HEK293 (cell line): Measurements from ENCODE around the gene KIF21B.
A peak's percentile ranks its signal among the peaks of the same experiment; 100 is the strongest.

Experiments used
- CTCF ChIA-PET: fragments of 350-600 bp; formaldehyde crosslinking; extraction: SDS; loops from one replicate; lab custom pipeline; 2021; ENCODE audit warnings: antibody characterized with exemption; lab: Yijun Ruan, JAX
- POLR2A ChIA-PET: fragments of 300-600 bp; formaldehyde crosslinking; extraction: SDS; loops from one replicate; lab custom pipeline; 2020; ENCODE audit warnings: antibody characterized with exemption, inconsistent platforms; lab: Yijun Ruan, JAX
- H3K27ac ChIP-seq: fragments of 200-500 bp; sonication (Bioruptor generic); 2 replicates; pipeline ENCODE4 v1.5.1; 2014; ENCODE audit warnings: low read depth, low read length, control low read depth, inconsistent platforms; ENCODE audit errors: extremely low read depth
- H3K36me3 ChIP-seq, 2 experiments: fragments of 200-500 bp in 1 of 2; sonication (Bioruptor generic) in 1 of 2; 1 replicate in 1 of 2; 2 replicates in 1 of 2; pipeline ENCODE4 v1.5.1; 2014 to 2017; ENCODE audit warnings: inconsistent platforms in 2 of 2, low read length in 2 of 2; ENCODE audit not compliant: control insufficient read depth in 2 of 2, insufficient read depth in 1 of 2
- H3K4me1 ChIP-seq: fragments of 200-500 bp; sonication (Bioruptor generic); 2 replicates; pipeline ENCODE4 v1.5.1; 2014; ENCODE audit warnings: mild to moderate bottlenecking, low read length, inconsistent platforms; ENCODE audit not compliant: control insufficient read depth, insufficient read depth
- H3K4me3 ChIP-seq: 2 replicates; pipeline ENCODE4 v1.5.1; 2011; ENCODE audit warnings: low read depth, mild to moderate bottlenecking, control low read depth, low read length, moderate library complexity
- H3K9me3 ChIP-seq: fragments of 200-500 bp; sonication (Bioruptor generic); 2 replicates; pipeline ENCODE4 v1.5.1; 2014; ENCODE audit warnings: low read depth, low read length, inconsistent platforms; ENCODE audit not compliant: control insufficient read depth, insufficient read depth
- GLI2 ChIP-seq: fragments of 450-650 bp; formaldehyde crosslinking; IDR thresholded peaks from 2 replicates; pipeline ENCODE4; 2017; ENCODE audit warnings: missing biosample characterization, missing genetic modification characterization, low read depth, borderline replicate concordance
- GLIS1 ChIP-seq: fragments of 450-650 bp; formaldehyde crosslinking; IDR thresholded peaks from 2 replicates; pipeline ENCODE4 v1.5.1; 2016; ENCODE audit warnings: missing biosample characterization, missing genetic modification characterization
- GLIS2 ChIP-seq: fragments of 450-650 bp; formaldehyde crosslinking; IDR thresholded peaks from 2 replicates; pipeline ENCODE4 v1.5.1; 2016; ENCODE audit warnings: missing biosample characterization, missing genetic modification characterization
- HOXD13 ChIP-seq: sonication (generic); formaldehyde crosslinking; IDR thresholded peaks from 2 replicates; pipeline ENCODE4 v1.8.0; 2022; ENCODE audit warnings: missing genetic modification reagents, borderline replicate concordance
- KLF7 ChIP-seq: fragments of 450-650 bp; formaldehyde crosslinking; IDR thresholded peaks from 2 replicates; pipeline ENCODE4 v1.5.1; 2016; ENCODE audit warnings: missing biosample characterization, missing genetic modification characterization, borderline replicate concordance
- MZF1 ChIP-seq: fragments of 450-650 bp; formaldehyde crosslinking; IDR thresholded peaks from 2 replicates; pipeline ENCODE4 v1.5.1; 2017; ENCODE audit warnings: missing biosample characterization, missing genetic modification characterization, borderline replicate concordance
- OSR2 ChIP-seq: fragments of 450-650 bp; formaldehyde crosslinking; IDR thresholded peaks from 2 replicates; pipeline ENCODE4 v1.5.1; 2016; ENCODE audit warnings: missing biosample characterization, missing genetic modification characterization
- PRDM2 ChIP-seq: fragments of 450-650 bp; formaldehyde crosslinking; IDR thresholded peaks from 2 replicates; pipeline ENCODE4 v1.5.1; 2016; ENCODE audit warnings: missing biosample characterization, missing genetic modification characterization, borderline replicate concordance
- RBAK ChIP-seq: fragments of 450-650 bp; formaldehyde crosslinking; IDR thresholded peaks from 2 replicates; pipeline ENCODE4 v1.5.1; 2016; ENCODE audit warnings: missing biosample characterization, missing genetic modification characterization
- SCRT1 ChIP-seq: fragments of 450-650 bp; formaldehyde crosslinking; IDR thresholded peaks from 2 replicates; pipeline ENCODE4 v1.5.1; 2016; ENCODE audit warnings: missing biosample characterization, missing genetic modification characterization, borderline replicate concordance
- SP7 ChIP-seq: fragments of 450-650 bp; formaldehyde crosslinking; IDR thresholded peaks from 2 replicates; pipeline ENCODE4 v1.5.1; 2016; ENCODE audit warnings: missing biosample characterization, missing genetic modification characterization
- ZBTB8A ChIP-seq: fragments of 450-650 bp; formaldehyde crosslinking; IDR thresholded peaks from 2 replicates; pipeline ENCODE4 v1.5.1; 2016; ENCODE audit warnings: missing biosample characterization, missing genetic modification characterization
- ZIC2 ChIP-seq: fragments of 450-650 bp; formaldehyde crosslinking; IDR thresholded peaks from 2 replicates; pipeline ENCODE4 v1.5.1; 2016; ENCODE audit warnings: missing biosample characterization, missing genetic modification characterization
- ZNF140 ChIP-seq: fragments of 450-650 bp; formaldehyde crosslinking; IDR thresholded peaks from 2 replicates; pipeline ENCODE4 v1.5.1; 2016; ENCODE audit warnings: missing biosample characterization, missing genetic modification characterization
- ZNF174 ChIP-seq: fragments of 450-650 bp; formaldehyde crosslinking; IDR thresholded peaks from 2 replicates; pipeline ENCODE4 v1.5.0; 2017; ENCODE audit warnings: missing biosample characterization, mild to moderate bottlenecking, missing genetic modification characterization
- ZNF23 ChIP-seq: fragments of 450-650 bp; formaldehyde crosslinking; IDR thresholded peaks from 2 replicates; pipeline ENCODE4 v1.5.1; 2016; ENCODE audit warnings: missing biosample characterization, missing genetic modification characterization, borderline replicate concordance
- ZNF404 ChIP-seq: fragments of 450-650 bp; formaldehyde crosslinking; IDR thresholded peaks from 2 replicates; pipeline ENCODE4 v1.5.1; 2017; ENCODE audit warnings: missing biosample characterization, missing genetic modification characterization
- ZNF549 ChIP-seq: fragments of 450-650 bp; IDR thresholded peaks from 2 replicates; pipeline ENCODE4 v1.5.1; 2018; ENCODE audit warnings: missing biosample characterization, missing genetic modification characterization, mild to moderate bottlenecking, inconsistent platforms, moderate library complexity
- ZNF585B ChIP-seq: fragments of 450-650 bp; formaldehyde crosslinking; IDR thresholded peaks from 2 replicates; pipeline ENCODE4 v1.5.1; 2016; ENCODE audit warnings: missing biosample characterization, missing genetic modification characterization
- ZNF629 ChIP-seq: fragments of 450-650 bp; formaldehyde crosslinking; IDR thresholded peaks from 2 replicates; pipeline ENCODE4 v1.5.1; 2017; ENCODE audit warnings: missing biosample characterization, missing genetic modification characterization
- ZSCAN16 ChIP-seq: fragments of 450-650 bp; formaldehyde crosslinking; IDR thresholded peaks from 2 replicates; pipeline ENCODE4 v1.5.1; 2016; ENCODE audit warnings: missing biosample characterization, missing genetic modification characterization
- TF ChIP-seq, protein P1 (sequence below): fragments of 450-650 bp; formaldehyde crosslinking; IDR thresholded peaks from 2 replicates; pipeline ENCODE4 v1.5.1; 2016; ENCODE audit warnings: missing biosample characterization, missing genetic modification characterization
- TF ChIP-seq, protein P2 (sequence below): fragments of 450-650 bp; formaldehyde crosslinking; IDR thresholded peaks from 2 replicates; pipeline ENCODE4 v1.5.1; 2017; ENCODE audit warnings: missing biosample characterization, missing genetic modification characterization

Gene KIF21B

DNA sequence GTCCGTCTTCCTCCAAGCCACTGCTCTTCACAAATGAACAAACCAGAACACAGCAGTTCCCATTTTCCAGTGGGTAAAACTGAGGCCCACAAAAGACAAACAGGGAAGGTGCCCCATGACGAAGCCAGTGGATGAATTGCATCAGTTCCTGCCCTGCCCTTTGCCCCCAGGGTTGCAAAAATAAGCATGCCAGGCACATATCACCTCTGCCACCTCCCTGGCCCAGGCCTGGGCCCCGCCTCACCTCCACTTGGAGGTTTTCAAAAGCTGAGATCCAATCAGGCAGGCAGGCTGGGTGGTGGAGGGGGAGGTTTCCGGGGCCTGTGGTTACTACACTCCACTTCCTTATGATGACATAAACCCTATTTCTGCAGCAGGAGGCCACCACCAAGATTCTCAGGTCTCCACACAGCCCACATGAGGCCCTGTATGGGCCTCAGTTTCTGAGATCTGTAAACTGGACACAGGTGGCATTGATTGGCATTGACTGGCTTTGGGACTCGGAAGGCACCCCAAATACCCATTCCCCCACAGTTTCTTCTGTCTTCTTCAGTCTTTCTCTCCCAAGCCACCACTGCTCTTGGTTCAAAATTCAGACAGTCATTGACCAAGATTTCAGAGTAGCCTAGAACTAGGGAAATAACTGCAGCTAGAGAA, 4.1 kb downstream of the KIF21B start (continued):
- no peak for TF ChIP-seq KLF7 (tag by site-specific recombination)
- no peak for TF ChIP-seq ZNF585B (tag by site-specific recombination)
- no peak for TF ChIP-seq OSR2 (tag by site-specific recombination)
- TF ChIP-seq HOXD13 (CRISPR knock-in tag): no peak
- TF ChIP-seq, protein P1, sequence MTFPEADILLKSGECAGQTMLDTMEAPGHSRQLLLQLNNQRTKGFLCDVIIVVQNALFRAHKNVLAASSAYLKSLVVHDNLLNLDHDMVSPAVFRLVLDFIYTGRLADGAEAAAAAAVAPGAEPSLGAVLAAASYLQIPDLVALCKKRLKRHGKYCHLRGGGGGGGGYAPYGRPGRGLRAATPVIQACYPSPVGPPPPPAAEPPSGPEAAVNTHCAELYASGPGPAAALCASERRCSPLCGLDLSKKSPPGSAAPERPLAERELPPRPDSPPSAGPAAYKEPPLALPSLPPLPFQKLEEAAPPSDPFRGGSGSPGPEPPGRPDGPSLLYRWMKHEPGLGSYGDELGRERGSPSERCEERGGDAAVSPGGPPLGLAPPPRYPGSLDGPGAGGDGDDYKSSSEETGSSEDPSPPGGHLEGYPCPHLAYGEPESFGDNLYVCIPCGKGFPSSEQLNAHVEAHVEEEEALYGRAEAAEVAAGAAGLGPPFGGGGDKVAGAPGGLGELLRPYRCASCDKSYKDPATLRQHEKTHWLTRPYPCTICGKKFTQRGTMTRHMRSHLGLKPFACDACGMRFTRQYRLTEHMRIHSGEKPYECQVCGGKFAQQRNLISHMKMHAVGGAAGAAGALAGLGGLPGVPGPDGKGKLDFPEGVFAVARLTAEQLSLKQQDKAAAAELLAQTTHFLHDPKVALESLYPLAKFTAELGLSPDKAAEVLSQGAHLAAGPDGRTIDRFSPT (tag by site-specific recombination): no peak
- TF ChIP-seq, protein P2, sequence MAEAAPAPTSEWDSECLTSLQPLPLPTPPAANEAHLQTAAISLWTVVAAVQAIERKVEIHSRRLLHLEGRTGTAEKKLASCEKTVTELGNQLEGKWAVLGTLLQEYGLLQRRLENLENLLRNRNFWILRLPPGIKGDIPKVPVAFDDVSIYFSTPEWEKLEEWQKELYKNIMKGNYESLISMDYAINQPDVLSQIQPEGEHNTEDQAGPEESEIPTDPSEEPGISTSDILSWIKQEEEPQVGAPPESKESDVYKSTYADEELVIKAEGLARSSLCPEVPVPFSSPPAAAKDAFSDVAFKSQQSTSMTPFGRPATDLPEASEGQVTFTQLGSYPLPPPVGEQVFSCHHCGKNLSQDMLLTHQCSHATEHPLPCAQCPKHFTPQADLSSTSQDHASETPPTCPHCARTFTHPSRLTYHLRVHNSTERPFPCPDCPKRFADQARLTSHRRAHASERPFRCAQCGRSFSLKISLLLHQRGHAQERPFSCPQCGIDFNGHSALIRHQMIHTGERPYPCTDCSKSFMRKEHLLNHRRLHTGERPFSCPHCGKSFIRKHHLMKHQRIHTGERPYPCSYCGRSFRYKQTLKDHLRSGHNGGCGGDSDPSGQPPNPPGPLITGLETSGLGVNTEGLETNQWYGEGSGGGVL: peak; percentile 11; the same call in 1 of the 2 replicates
- TF ChIP-seq GLIS1 (tag by site-specific recombination): peak; percentile 89
- no peak for TF ChIP-seq ZNF23

GRCh38 chr1:201017828-201018163, 5.7 kb downstream of the KIF21B start:
- ChIA-PET POLR2A (interaction anchor here (0.6 kb wide), 1 partner anchor 396 kb away, joined by 4 read pairs; no protein-coding TSS in a partner anchor), CTCF (interaction anchor here (1.4 kb wide), 1 partner anchor 46 kb away, joined by 5 read pairs; no protein-coding TSS in a partner anchor)
- no peak for TF ChIP-seq ZBTB8A (tag by site-specific recombination)
- TF ChIP-seq ZIC2 (tag by site-specific recombination): peak; percentile 17
- TF ChIP-seq ZNF549 (tag by site-specific recombination): no peak
- no peak for TF ChIP-seq SCRT1 (tag by site-specific recombination)
- Histone ChIP-seq H3K4me1 (peaks cover 5% of the 10 kb centered on the region), H3K27ac (no peak overlapping the region), H3K4me3 (no peak overlapping the region), H3K36me3 (no peaks in the 10 kb centered on the region), H3K9me3 (no peaks in the 10 kb centered on the region)

DNA sequence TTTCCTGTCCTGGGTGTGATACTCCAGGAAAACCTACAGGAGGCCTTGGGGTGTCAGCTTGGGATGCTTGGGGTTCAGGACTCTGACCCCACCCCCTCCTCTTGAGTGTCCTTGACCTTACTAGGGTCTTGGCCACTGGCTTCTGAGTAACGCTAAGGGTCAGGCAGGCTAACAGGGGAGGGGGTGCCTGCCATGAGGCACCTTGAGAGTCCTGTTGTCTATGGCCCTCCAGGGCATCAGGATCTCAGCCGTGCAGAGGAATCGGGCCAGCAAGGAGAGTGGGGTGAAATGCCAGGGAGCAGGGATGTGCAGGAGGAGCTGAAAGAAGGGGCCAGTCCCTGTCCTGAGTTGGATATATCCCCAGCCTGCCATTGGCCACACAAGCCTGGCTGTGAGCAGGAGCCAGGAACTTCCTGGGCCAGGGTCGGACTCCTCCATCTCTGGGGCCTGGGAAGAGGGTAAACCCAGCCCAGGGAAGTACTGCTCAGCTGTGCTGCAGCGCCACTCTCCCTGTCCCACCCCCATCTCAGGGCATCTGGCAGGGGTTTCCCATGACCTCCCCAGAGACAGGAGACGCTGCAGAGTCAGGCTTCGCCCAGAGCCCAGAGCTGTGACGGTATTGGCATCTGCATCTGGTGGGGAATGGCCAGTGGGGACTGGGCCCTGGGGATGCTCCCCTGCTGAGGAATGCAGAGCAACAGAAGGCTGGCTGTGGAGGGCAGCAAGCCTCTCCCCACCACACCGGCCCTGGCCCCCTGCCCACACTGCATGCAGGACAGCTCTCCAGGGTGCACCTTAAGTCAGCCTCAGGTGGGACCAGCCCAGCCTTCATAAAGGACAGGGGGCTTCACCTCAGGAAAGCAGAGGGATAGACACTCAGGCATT, 6.3 kb downstream of the KIF21B start:
- peaks cover 5% of the 10 kb centered on the region for H3K4me1 ChIP-seq
- CTCF ChIA-PET: interaction anchor here (0.5 to 3.0 kb wide), 7 partner anchors 8 to 359 kb away, joined by 3 to 17 read pairs (median 4); no protein-coding TSS in a partner anchor
- H3K4me3 ChIP-seq: no peak overlapping the region
- no peaks in the 10 kb centered on the region for H3K36me3 ChIP-seq
- H3K27ac ChIP-seq: no peak overlapping the region
- POLR2A ChIA-PET: no interaction called here
- H3K9me3 ChIP-seq: no peaks in the 10 kb centered on the region
- TF ChIP-seq SP7 (tag by site-specific recombination) (no peak), MZF1 (tag by site-specific recombination) (no peak), ZNF404 (tag by site-specific recombination) (no peak), ZNF629 (tag by site-specific recombination) (no peak), RBAK (tag by site-specific recombination) (no peak), PRDM2 (tag by site-specific recombination) (no peak), ZSCAN16 (no peak), ZNF140 (tag by site-specific recombination) (no peak), GLI2 (no peak), GLIS2 (tag by site-specific recombination) (peak; percentile 59; the same call in 1 of the 2 replicates), ZNF174 (no peak)
